ENCODE data around the gene RBM42.

DNA sequence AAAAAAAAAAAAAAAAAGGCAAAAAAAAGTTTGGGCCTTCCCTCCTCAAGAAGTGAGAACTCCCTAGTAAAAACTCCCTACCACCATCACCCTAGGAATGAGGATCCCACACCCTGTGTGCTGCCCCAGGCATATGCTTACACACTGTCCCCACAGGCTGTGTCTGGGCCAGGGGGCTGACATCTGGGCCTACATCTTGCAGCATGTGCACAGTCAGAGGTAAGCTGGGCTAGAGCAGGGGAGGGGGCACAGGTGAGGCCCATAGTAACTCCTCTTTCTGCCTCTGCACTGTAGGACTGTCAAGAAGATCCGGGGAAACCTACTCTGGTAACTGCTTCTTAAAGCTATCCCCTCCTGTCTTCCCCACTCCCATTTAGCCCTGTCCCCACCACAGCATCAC is 15.3 kb upstream of the RBM42 start:
- TF ChIP-seq POLR2A (IDR thresholded peaks at IDR 0.05; ENCODE audit: low read depth, low read length) (no peak), TAF1 (IDR thresholded peaks at IDR 0.05; ENCODE audit: low read depth, low read length) (no peak), POLR2AphosphoS5 (IDR thresholded peaks at IDR 0.05; ENCODE audit: low read depth, low read length) (no peak), PAX5 (IDR thresholded peaks at IDR 0.05; ENCODE audit: insufficient read depth, low read length, severe bottlenecking) (no peak), SPI1 (IDR thresholded peaks at IDR 0.05; ENCODE audit: low read depth, low read length) (no peak)
